CD8-positive, alpha-beta memory T cell (primary cell): ENCODE results near the gene TFB1M. TPM values are rescaled to one million over a fixed set of nuclear protein-coding genes. Genes with fewer than 3 reads are reported as not detected.
A peak's percentile ranks its signal among the peaks of the same experiment; 100 is the strongest.

ENCODE experiments used
- CTCF ChIA-PET: fragments of 350-600 bp; sonication (Branson Sonifier 250); formaldehyde crosslinking; loops from one replicate; lab custom pipeline; 2021; ENCODE audit warnings: antibody characterized with exemption; lab: Charles Lee
- POLR2A ChIA-PET: fragments of 350-600 bp; sonication (Branson Sonifier 250); formaldehyde crosslinking; loops from one replicate; lab custom pipeline; 2021; ENCODE audit warnings: antibody characterized with exemption; lab: Charles Lee
- DNase-seq, 5 donors: peaks; one replicate each; pipeline versions ENCODE4 v3.0.0 to v3.0.0-alpha.2; 2020 to 2022; ENCODE audit warnings: mixed read lengths in 1 of 5
- H3K27ac ChIP-seq: one replicate; pipeline ENCODE4 v1.7.0; 2013; ENCODE audit warnings: low read depth, mild to moderate bottlenecking, low read length, moderate library complexity
- H3K27me3 ChIP-seq: 2 replicates; pipeline ENCODE4 v1.7.0; 2013; ENCODE audit warnings: low read length, mild to moderate bottlenecking; ENCODE audit not compliant: insufficient read depth, poor library complexity, severe bottlenecking
- H3K36me3 ChIP-seq: 2 replicates; pipeline ENCODE4 v1.7.0; 2013; ENCODE audit warnings: mild to moderate bottlenecking, low read length, moderate library complexity; ENCODE audit not compliant: insufficient read depth
- H3K4me1 ChIP-seq: 2 replicates; pipeline ENCODE4 v1.7.0; 2013; ENCODE audit warnings: mild to moderate bottlenecking, low read length, moderate library complexity; ENCODE audit not compliant: insufficient read depth
- H3K4me3 ChIP-seq: 2 replicates; pipeline ENCODE4 v1.7.0; 2013; ENCODE audit warnings: mild to moderate bottlenecking, low read length
- H3K9me3 ChIP-seq: 2 replicates; pipeline ENCODE4 v1.7.0; 2013; ENCODE audit warnings: mild to moderate bottlenecking, low read length
- H3K27ac Mint-ChIP-seq, 8 donors: one replicate each; pipeline ENCODE4 v1.8.0; 2020 to 2021; ENCODE audit warnings: mixed read lengths in 8 of 8, mild to moderate bottlenecking in 6 of 8, inconsistent platforms in 3 of 8, moderate library complexity in 3 of 8
- H3K27me3 Mint-ChIP-seq, 2 donors: one replicate each; pipeline ENCODE4 v1.8.0; 2020 to 2021; ENCODE audit warnings: mixed read lengths in 2 of 2, mild to moderate bottlenecking in 1 of 2, moderate library complexity in 1 of 2
- H3K36me3 Mint-ChIP-seq, 3 donors: one replicate each; pipeline ENCODE4 v1.8.0; 2020 to 2021; ENCODE audit warnings: mixed read lengths in 3 of 3, inconsistent platforms in 1 of 3, mild to moderate bottlenecking in 1 of 3
- H3K4me1 Mint-ChIP-seq, 3 donors: one replicate each; pipeline ENCODE4 v1.8.0; 2020 to 2021; ENCODE audit warnings: mixed read lengths in 3 of 3, inconsistent platforms in 1 of 3, mild to moderate bottlenecking in 1 of 3
- H3K4me3 Mint-ChIP-seq, 7 donors: one replicate each; pipeline ENCODE4 v1.8.0; 2020 to 2021; ENCODE audit warnings: mixed read lengths in 7 of 7, mild to moderate bottlenecking in 6 of 7, moderate library complexity in 4 of 7, inconsistent platforms in 2 of 7
- H3K9me3 Mint-ChIP-seq, 5 donors: one replicate each; pipeline ENCODE4 v1.8.0; 2020 to 2022; ENCODE audit warnings: mixed read lengths in 5 of 5, mild to moderate bottlenecking in 3 of 5, moderate library complexity in 2 of 5, inconsistent platforms in 1 of 5
- polyA plus RNA-seq: library from polyadenylated mRNA; unstranded; fragments of 300-500 nt; fragmentation: Illumina TruSeq; gene quantifications from one replicate; pipeline ENCODE4 v1.2.3, GENCODE V29; 2021
- total RNA-seq, 2 experiments: library from RNA; stranded (reverse); gene quantifications; one replicate each; pipeline ENCODE4 v1.2.3, GENCODE V29; 2021

TFB1M gene
- total and polyA plus RNA-seq, 3 experiments from 2014 or later, result 13.2 to 40.8 (median 37.7) TPM

- peaks cover 0 to 60% (median 12%) of the 10 kb centered on the region in 3 donors for H3K36me3 Mint-ChIP-seq
- peaks cover 8 to 17% (median 14%) of the 10 kb centered on the region in 3 donors for H3K4me1 Mint-ChIP-seq
- H3K27ac ChIP-seq, result no peak overlapping the region
- H3K4me3 ChIP-seq, result no peak overlapping the region
- no peaks in the 10 kb centered on the region for H3K27me3 Mint-ChIP-seq
- H3K27ac Mint-ChIP-seq, result no peak overlapping the region
- H3K27me3 ChIP-seq, result no peaks in the 10 kb centered on the region
- CTCF ChIA-PET, result interaction anchor here (0.7 to 1.5 kb wide), 3 partner anchors 10 to 339 kb away, joined by 3 to 6 read pairs (median 4); no protein-coding TSS in a partner anchor
- no peaks in the 10 kb centered on the region for H3K4me1 ChIP-seq
- DNase-seq, result no peak
- POLR2A ChIA-PET, result no interaction called here
- no peaks in the 10 kb centered on the region for H3K36me3 ChIP-seq
- no peaks in the 10 kb centered on the region for H3K9me3 ChIP-seq
- no peaks in the 10 kb centered on the region for H3K9me3 Mint-ChIP-seq
- no peak overlapping the region for H3K4me3 Mint-ChIP-seq
Measured at GRCh38 chr6:155267411-155267810, 46.9 kb downstream of the TFB1M start.

- POLR2A ChIA-PET, result no interaction called here
Measured at GRCh38 chr6:155265843-155266535, 48.3 kb downstream of the TFB1M start.

DNA sequence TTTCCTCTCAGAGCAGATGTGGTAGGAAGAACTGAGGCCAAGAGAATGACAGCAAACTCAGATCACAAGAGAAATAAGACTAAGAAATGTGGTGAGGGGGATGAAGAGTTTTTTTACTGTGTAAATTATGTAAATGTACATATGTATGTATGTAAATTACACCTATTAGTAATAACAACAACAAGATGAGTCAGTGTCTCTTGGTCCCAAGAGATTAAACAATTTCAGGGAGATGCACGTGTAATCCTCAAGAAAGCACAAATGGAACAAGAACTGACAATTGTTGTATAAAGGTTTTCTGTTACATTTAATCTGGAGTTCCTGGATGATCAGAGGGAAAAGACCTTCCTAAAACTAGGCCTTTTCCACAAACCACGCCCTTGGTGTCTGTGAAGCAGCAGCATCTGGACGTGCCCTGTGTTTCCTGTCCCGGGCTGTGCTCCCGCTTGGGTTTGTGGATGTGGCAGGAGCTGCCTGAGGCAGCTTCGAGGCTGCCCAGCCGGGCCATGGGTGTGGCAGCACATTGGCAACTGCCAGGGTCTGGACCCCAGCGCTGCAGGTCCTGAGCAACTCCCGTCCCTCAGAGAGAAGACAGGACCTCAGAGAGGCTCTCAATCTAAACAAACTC lies 49.5 kb downstream of the TFB1M start:
- POLR2A ChIA-PET, result no interaction called here
- Histone ChIP-seq H3K4me3 (no peak overlapping the region), H3K36me3 (peaks cover under 1% of the 10 kb centered on the region), H3K27me3 (no peaks in the 10 kb centered on the region), H3K9me3 (no peaks in the 10 kb centered on the region), H3K27ac (no peak overlapping the region), H3K4me1 (no peaks in the 10 kb centered on the region)
- H3K9me3 Mint-ChIP-seq, result no peaks in the 10 kb centered on the region
- no peak overlapping the region for H3K4me3 Mint-ChIP-seq
- CTCF ChIA-PET, result interaction anchor here (1.5 kb wide), 1 partner anchor 12 kb away, joined by 3 read pairs; no protein-coding TSS in a partner anchor
- no peaks in the 10 kb centered on the region for H3K27me3 Mint-ChIP-seq
- H3K36me3 Mint-ChIP-seq, result peaks cover 3 to 69% (median 10%) of the 10 kb centered on the region in 3 donors
- no peak for DNase-seq
- H3K4me1 Mint-ChIP-seq, result peaks cover 8 to 24% (median 17%) of the 10 kb centered on the region in 3 donors
- H3K27ac Mint-ChIP-seq, result peak overlapping the region in 3 of 8 donors; percentile 5 to 45 (median 6)

More at GRCh38 chr6:155265843-155266535, 48.3 kb downstream of the TFB1M start:
- H3K4me3 Mint-ChIP-seq, result no peak overlapping the region
- H3K36me3 ChIP-seq, result no peaks in the 10 kb centered on the region
- H3K27ac ChIP-seq, result no peak overlapping the region
- no peaks in the 10 kb centered on the region for H3K4me1 ChIP-seq
- H3K36me3 Mint-ChIP-seq, result peaks cover 3 to 64% (median 12%) of the 10 kb centered on the region in 3 donors
- H3K27ac Mint-ChIP-seq, result no peak overlapping the region
- CTCF ChIA-PET, result no interaction called here
- no peaks in the 10 kb centered on the region for H3K27me3 Mint-ChIP-seq
- no peak for DNase-seq
- H3K9me3 Mint-ChIP-seq, result no peaks in the 10 kb centered on the region
- H3K4me1 Mint-ChIP-seq, result peaks cover 9 to 24% (median 17%) of the 10 kb centered on the region in 3 donors
- H3K9me3 ChIP-seq, result no peaks in the 10 kb centered on the region
- no peaks in the 10 kb centered on the region for H3K27me3 ChIP-seq
- H3K4me3 ChIP-seq, result no peak overlapping the region

DNA sequence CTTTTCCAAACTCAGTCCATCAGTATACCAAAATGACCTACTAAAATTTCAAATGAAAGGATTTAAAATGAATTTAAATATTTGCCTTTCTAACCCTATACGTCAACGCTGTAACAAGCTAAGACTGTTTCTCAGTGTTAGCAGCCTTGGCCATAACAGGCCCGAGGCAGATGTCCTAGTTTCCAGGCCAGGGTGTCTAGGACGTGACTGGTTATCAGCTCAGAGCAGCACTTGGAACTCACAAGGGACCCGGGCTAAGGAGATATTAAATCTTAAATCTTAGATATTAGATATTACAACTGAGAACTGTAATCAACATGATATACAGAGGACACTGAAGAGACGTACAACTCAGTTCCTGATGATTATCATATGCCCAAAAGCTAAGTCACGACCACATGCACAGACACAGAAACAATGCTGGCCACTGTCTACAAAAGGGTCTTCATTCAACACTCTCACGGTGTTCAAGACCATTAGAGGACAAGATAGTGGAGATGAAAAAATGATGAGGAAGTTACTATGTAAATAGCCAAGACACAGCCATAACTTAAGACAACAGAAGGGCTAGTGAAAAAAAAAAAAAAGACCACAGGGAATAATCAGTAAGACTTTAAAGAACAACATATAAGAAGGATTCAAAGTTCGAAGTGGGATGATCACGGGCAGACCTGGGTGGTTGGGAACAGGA lies 50.8 kb downstream of the TFB1M start, which contains the start of gene CLDN20:
Gene CLDN20, plus strand, starts transcription at position 641 of the 691 bp plus-strand sequence. CDS start 11,707 bp downstream, outside the sequence.
- peaks cover 8% of the 10 kb centered on the region for H3K36me3 ChIP-seq
- CTCF ChIA-PET, result interaction anchor here (1.5 kb wide), 1 partner anchor 13 kb away, joined by 3 read pairs; no protein-coding TSS in a partner anchor
- H3K27ac Mint-ChIP-seq, result peak within 1 kb of the TSS in 5 of 8 donors; percentile 34 to 52 (median 45)

GRCh38 chr6:155262655-155263054 lies 51.6 kb downstream of the TFB1M start:
- Histone ChIP-seq H3K27me3 (no peaks in the 10 kb centered on the region), H3K4me1 (no peaks in the 10 kb centered on the region), H3K9me3 (no peaks in the 10 kb centered on the region), H3K27ac (no peak overlapping the region), H3K36me3 (peaks cover 11% of the 10 kb centered on the region), H3K4me3 (no peak overlapping the region)
- Mint-ChIP-seq H3K9me3 (no peaks in the 10 kb centered on the region), H3K4me1 (peaks cover 2 to 17% (median 9%) of the 10 kb centered on the region in 3 donors), H3K27ac (peak overlapping the region in 6 of 8 donors; percentile 2 to 88 (median 58)), H3K36me3 (peaks cover 3 to 81% (median 6%) of the 10 kb centered on the region in 3 donors), H3K27me3 (no peaks in the 10 kb centered on the region), H3K4me3 (no peak overlapping the region)
- CTCF ChIA-PET, result interaction anchor here (0.7 kb wide), 1 partner anchor 85 kb away, joined by 3 read pairs; no protein-coding TSS in a partner anchor
- no peak for DNase-seq
- POLR2A ChIA-PET, result no interaction called here

More for the DNA sequence above, 50.8 kb downstream of the TFB1M start, which contains the start of gene CLDN20:
- no peaks in the 10 kb centered on the region for H3K4me1 ChIP-seq
- Mint-ChIP-seq H3K27me3 (no peaks in the 10 kb centered on the region), H3K4me3 (no peak within 1 kb of the TSS), H3K4me1 (peaks cover 8 to 24% (median 16%) of the 10 kb centered on the region in 3 donors), H3K9me3 (no peaks in the 10 kb centered on the region), H3K36me3 (peaks cover 3 to 78% (median 9%) of the 10 kb centered on the region in 3 donors)
- no peaks in the 10 kb centered on the region for H3K27me3 ChIP-seq
- no peak within 1 kb of the TSS for H3K4me3 ChIP-seq
- POLR2A ChIA-PET, result no interaction called here
- no peak for DNase-seq
- H3K9me3 ChIP-seq, result no peaks in the 10 kb centered on the region
- H3K27ac ChIP-seq, result no peak within 1 kb of the TSS

DNA sequence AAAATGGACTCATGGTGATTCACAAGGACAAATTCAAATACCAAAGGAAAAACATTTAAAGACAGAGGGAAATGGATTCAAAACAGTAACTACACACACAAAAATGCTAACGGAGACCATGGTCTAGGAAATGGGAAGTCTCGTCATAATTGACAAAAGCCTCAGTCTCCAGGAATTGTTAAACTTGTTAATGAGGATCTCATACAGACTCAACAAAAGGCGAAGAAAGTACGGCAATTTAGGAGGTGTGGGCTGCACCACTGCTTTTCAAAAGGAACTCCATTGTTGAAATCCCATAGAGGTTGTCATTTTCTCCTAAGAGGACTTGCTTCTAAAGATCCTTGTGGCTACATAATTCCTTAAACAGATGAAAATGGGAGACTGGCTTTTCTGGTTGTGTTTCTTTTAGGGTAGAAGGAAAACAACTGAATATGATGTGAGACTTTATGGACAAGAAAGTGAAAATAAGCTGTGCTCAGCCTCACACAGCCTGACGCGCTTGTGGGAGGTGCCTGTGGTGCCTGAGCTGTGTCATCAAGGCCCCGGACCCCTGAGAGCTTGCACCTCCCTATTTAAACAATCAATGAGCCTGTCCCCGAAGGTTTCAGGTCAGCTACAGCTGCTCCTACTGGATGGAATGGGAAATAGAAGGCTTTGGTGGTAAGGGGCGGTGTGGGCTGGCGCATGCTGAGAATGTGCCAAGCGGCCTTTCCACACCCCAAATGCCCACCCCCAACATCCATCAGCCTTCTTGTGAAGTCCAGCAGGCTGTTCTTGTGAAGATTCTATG lies 53.0 kb downstream of the TFB1M start:
- POLR2A ChIA-PET, result no interaction called here
- no peaks in the 10 kb centered on the region for H3K9me3 Mint-ChIP-seq

DNA sequence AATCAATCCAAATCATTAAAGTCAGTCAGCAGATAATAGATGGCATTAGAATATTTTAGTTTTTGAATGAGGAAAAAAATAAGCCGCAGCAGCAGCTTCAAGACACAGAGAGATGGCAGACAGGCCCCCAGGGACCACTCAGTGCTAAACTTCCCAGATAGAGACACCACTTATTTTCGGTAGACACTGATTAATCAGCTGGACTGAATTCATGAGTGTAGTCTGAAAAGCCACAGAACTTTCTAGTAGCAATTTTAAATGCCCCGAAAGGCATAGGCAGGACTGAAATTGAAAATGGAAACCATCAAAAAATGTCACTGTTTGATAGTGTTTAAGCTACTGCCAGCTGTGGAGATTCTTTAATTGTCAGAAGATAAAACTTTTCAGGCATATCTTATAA lies 53.6 kb downstream of the TFB1M start:
- ChIA-PET POLR2A (no interaction called here), CTCF (no interaction called here)
- H3K4me3 Mint-ChIP-seq, result no peak overlapping the region
- H3K27me3 Mint-ChIP-seq, result no peaks in the 10 kb centered on the region
- Histone ChIP-seq H3K27ac (no peak overlapping the region), H3K4me3 (no peak overlapping the region), H3K27me3 (no peaks in the 10 kb centered on the region), H3K36me3 (peaks cover 11% of the 10 kb centered on the region), H3K4me1 (no peaks in the 10 kb centered on the region), H3K9me3 (no peaks in the 10 kb centered on the region)
- peaks cover 2 to 17% (median 6%) of the 10 kb centered on the region in 3 donors for H3K4me1 Mint-ChIP-seq
- no peak for DNase-seq
- peak overlapping the region in 3 of 8 donors; percentile 40 to 70 (median 59) for H3K27ac Mint-ChIP-seq
- H3K9me3 Mint-ChIP-seq, result no peaks in the 10 kb centered on the region
- H3K36me3 Mint-ChIP-seq, result peaks cover 3 to 86% (median 8%) of the 10 kb centered on the region in 3 donors

More for the DNA sequence above, 53.0 kb downstream of the TFB1M start:
- peaks cover 3 to 86% (median 8%) of the 10 kb centered on the region in 3 donors for H3K36me3 Mint-ChIP-seq
- H3K27me3 Mint-ChIP-seq, result no peaks in the 10 kb centered on the region
- no peak for DNase-seq
- no peak overlapping the region for H3K4me3 Mint-ChIP-seq
- CTCF ChIA-PET, result no interaction called here
- H3K4me3 ChIP-seq, result no peak overlapping the region
- peaks cover 2 to 17% (median 6%) of the 10 kb centered on the region in 3 donors for H3K4me1 Mint-ChIP-seq
- H3K36me3 ChIP-seq, result peaks cover 11% of the 10 kb centered on the region
- no peaks in the 10 kb centered on the region for H3K9me3 ChIP-seq
- H3K4me1 ChIP-seq, result no peaks in the 10 kb centered on the region
- H3K27ac Mint-ChIP-seq, result peak overlapping the region in 5 of 8 donors; percentile 2 to 76 (median 16)
- H3K27ac ChIP-seq, result no peak overlapping the region
- no peaks in the 10 kb centered on the region for H3K27me3 ChIP-seq
